Hepatocyte (in vitro differentiated cells): ENCODE results near the gene PTPRD.

Experiments used
- CTCF ChIP-seq: fragments of 200-600 bp; sonication (generic); IDR thresholded peaks from 2 replicates; pipeline ENCODE4 v1.5.1; 2016; ENCODE audit warnings: antibody characterized with exemption, mild to moderate bottlenecking; ENCODE audit not compliant: poor library complexity
- EZH2 ChIP-seq: fragments of 200-600 bp; sonication (generic); IDR thresholded peaks from 2 replicates; pipeline ENCODE4 v1.6.1; 2016; ENCODE audit warnings: antibody characterized with exemption, mild to moderate bottlenecking, borderline replicate concordance

GRCh38 chr9:10168241-10168640 is 444.6 kb downstream of the PTPRD start:
- no peak for TF ChIP-seq CTCF
- no peak for TF ChIP-seq EZH2
